Spleen (tissue), 7 donors: Measurements from ENCODE around the gene PCDH19.

Source experiments
- CTCF ChIP-seq, 11 experiments: fragments of 200-600 bp in 7 of 11; fragments of 450-650 bp in 4 of 11; sonication (generic) in 4 of 11; IDR thresholded peaks in 8 of 11; conservative IDR thresholded peaks in 3 of 11; 1 replicate in 7 of 11; 2 replicates in 4 of 11; pipeline versions ENCODE4 v1.4.0 to v1.8.0; 2016 to 2021; ENCODE audit warnings: antibody characterized with exemption in 11 of 11, inconsistent platforms in 4 of 11, mild to moderate bottlenecking in 1 of 11
- POLR2A ChIP-seq, 3 donors: fragments of 450-650 bp; IDR thresholded peaks; one replicate each; pipeline ENCODE4 v1.5.1; 2017; ENCODE audit warnings: antibody characterized with exemption in 3 of 3, mild to moderate bottlenecking in 1 of 3
- donor health status: DM: no; HTN: no; CAD: no; lungs with moderate emphysema.
- donor health status: DM: no; HTN: no; CAD: no.
- donor health status: DM: no; HTN: no; CAD: no.

GRCh38 chrX:100373673-100374072, 36.4 kb downstream of the PCDH19 start:
- TF ChIP-seq CTCF (IDR thresholded peaks at IDR 0.05 in 8 of 11, conservative IDR thresholded peaks at IDR 0.05 in 3 of 11) = no peak
- TF ChIP-seq POLR2A (IDR thresholded peaks at IDR 0.05) = no peak
